Spleen (tissue), 11 donors: Measurements from ENCODE around the gene RNF114. TPM values are rescaled to one million over a fixed set of nuclear protein-coding genes. Genes with fewer than 3 reads are reported as not detected.

Source experiments
- DNase-seq: peaks from one replicate; pipeline ENCODE4 v3.0.0-alpha.2; 2020
- H3K27ac ChIP-seq, 8 donors: fragments of 200-600 bp; sonication (generic) in 7 of 8; 1 replicate in 4 of 8; 2 replicates in 4 of 8; pipeline versions ENCODE4 v1.5.0 to v1.8.0; 2016 to 2021; ENCODE audit warnings: inconsistent platforms in 4 of 8, mild to moderate bottlenecking in 4 of 8, moderate library complexity in 1 of 8
- H3K27me3 ChIP-seq, 7 donors: fragments of 200-600 bp; sonication (generic) in 6 of 7; replicated peaks in 1 of 7; 1 replicate in 4 of 7; 2 replicates in 3 of 7; pipeline versions ENCODE4 v1.5.0 to v1.8.0; 2016 to 2021; ENCODE audit warnings: inconsistent platforms in 3 of 7, mild to moderate bottlenecking in 1 of 7
- H3K36me3 ChIP-seq, 6 donors: fragments of 200-600 bp; sonication (generic) in 5 of 6; 1 replicate in 4 of 6; 2 replicates in 2 of 6; pipeline versions ENCODE4 v1.5.0 to v1.8.0; 2016 to 2021; ENCODE audit warnings: inconsistent platforms in 2 of 6
- H3K4me1 ChIP-seq, 6 donors: fragments of 200-600 bp; sonication (generic) in 5 of 6; 1 replicate in 3 of 6; 2 replicates in 3 of 6; pipeline versions ENCODE4 v1.5.0 to v1.8.0; 2016 to 2021; ENCODE audit warnings: inconsistent platforms in 3 of 6
- H3K4me3 ChIP-seq, 8 donors: fragments of 200-600 bp; sonication (generic) in 7 of 8; 1 replicate in 4 of 8; 2 replicates in 4 of 8; pipeline versions ENCODE4 v1.5.0 to v1.8.0; 2016 to 2021; ENCODE audit warnings: inconsistent platforms in 4 of 8, mild to moderate bottlenecking in 4 of 8, moderate library complexity in 2 of 8
- H3K9me3 ChIP-seq, 8 donors: fragments of 200-600 bp; sonication (generic) in 7 of 8; 1 replicate in 4 of 8; 2 replicates in 4 of 8; pipeline versions ENCODE4 v1.5.0 to v1.8.0; 2016 to 2021; ENCODE audit warnings: inconsistent platforms in 4 of 8
- POLR2A ChIP-seq, 3 donors: fragments of 450-650 bp; IDR thresholded peaks; one replicate each; pipeline ENCODE4 v1.5.1; 2017; ENCODE audit warnings: antibody characterized with exemption in 3 of 3, mild to moderate bottlenecking in 1 of 3
- POLR2AphosphoS5 ChIP-seq, 3 donors: sonication (generic); formaldehyde crosslinking; IDR thresholded peaks; one replicate each; pipeline ENCODE4 v1.5.1; 2017; ENCODE audit warnings: antibody characterized with exemption in 3 of 3
- WGBS, 5 donors: extraction: QIAGEN DNeasy Blood & Tissue Kit in 3 of 5; methylation state at CpG; one replicate each; pipeline versions ENCODE4 v1.1.5 to v1.1.7; 2013 to 2018; 5-methylcytosine and 5-hydroxymethylcytosine counted together
- intact Hi-C: fragments of 100-400 bp; cut with DNase I; formaldehyde crosslinking; loops from one replicate; pipeline ENCODE4 v1.15.0; 2023; ENCODE audit warnings: low total_unique reads
- polyA plus RNA-seq, 3 donors: library from polyadenylated mRNA; stranded (reverse); fragments of 200-250 nt; gene quantifications; one replicate each; pipeline ENCODE4 v1.2.1, GENCODE V29; 2013
- total RNA-seq, 7 donors: library from RNA; depleted of rRNA in 3 of 7; stranded (reverse); fragments of >200 nt in 3 of 7; fragmentation: NEBNext Ultra II Directional in 4 of 7; extraction: Animal tissue kit (Norgen Biotek cat#: 25700) in 4 of 7; gene quantifications; one replicate each; pipeline versions ENCODE4 v1.1.0 to v1.2.1, GENCODE V29; 2016 to 2021
- TF ChIP-seq, protein P1 (sequence below), 11 experiments: fragments of 200-600 bp in 7 of 11; fragments of 450-650 bp in 4 of 11; sonication (generic) in 4 of 11; IDR thresholded peaks in 8 of 11; conservative IDR thresholded peaks in 3 of 11; 1 replicate in 7 of 11; 2 replicates in 4 of 11; pipeline versions ENCODE4 v1.4.0 to v1.8.0; 2016 to 2021; ENCODE audit warnings: antibody characterized with exemption in 11 of 11, inconsistent platforms in 4 of 11, mild to moderate bottlenecking in 1 of 11
- donor health status: healthy with polysubstance abuse.
- donor health status: DM: no; HTN: no; CAD: no; lungs with moderate emphysema.
- donor health status: DM: no; HTN: no; CAD: no.
- donor health status: Bipolar disorder and iron deficiency.
- donor health status: healthy.
- donor health status: DM: no; HTN: no; CAD: no.
- donor health status: DM: yes; HTN: yes; CAD: no.

RNF114 gene
- total and polyA plus RNA-seq, 10 donors, result 35.5 to 246 (median 108) TPM

DNA sequence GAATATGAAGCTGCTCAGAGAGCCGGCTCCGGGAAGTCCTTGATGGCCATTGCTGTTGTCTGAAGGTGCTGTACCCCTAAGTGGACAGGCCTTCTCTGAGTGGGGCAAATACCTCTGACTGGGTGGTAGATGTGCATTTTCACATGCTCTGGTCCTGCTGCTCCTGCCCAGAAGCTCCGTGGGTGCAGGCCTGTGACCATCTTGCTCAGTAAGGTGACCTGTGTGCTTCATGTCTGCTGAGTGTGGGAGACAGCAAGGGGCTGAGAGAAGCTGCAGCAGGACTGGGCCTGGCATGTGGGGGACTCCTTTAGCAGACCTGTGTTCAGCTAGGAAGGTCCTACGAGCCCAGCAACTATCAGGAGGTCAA, 25.9 kb upstream of the RNF114 start:
- no peak for TF ChIP-seq POLR2A (IDR thresholded peaks at IDR 0.05)
- no peak for TF ChIP-seq POLR2AphosphoS5 (IDR thresholded peaks at IDR 0.05)
- TF ChIP-seq, protein P1, sequence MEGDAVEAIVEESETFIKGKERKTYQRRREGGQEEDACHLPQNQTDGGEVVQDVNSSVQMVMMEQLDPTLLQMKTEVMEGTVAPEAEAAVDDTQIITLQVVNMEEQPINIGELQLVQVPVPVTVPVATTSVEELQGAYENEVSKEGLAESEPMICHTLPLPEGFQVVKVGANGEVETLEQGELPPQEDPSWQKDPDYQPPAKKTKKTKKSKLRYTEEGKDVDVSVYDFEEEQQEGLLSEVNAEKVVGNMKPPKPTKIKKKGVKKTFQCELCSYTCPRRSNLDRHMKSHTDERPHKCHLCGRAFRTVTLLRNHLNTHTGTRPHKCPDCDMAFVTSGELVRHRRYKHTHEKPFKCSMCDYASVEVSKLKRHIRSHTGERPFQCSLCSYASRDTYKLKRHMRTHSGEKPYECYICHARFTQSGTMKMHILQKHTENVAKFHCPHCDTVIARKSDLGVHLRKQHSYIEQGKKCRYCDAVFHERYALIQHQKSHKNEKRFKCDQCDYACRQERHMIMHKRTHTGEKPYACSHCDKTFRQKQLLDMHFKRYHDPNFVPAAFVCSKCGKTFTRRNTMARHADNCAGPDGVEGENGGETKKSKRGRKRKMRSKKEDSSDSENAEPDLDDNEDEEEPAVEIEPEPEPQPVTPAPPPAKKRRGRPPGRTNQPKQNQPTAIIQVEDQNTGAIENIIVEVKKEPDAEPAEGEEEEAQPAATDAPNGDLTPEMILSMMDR (IDR thresholded peaks at IDR 0.05 in 8 of 11, conservative IDR thresholded peaks at IDR 0.05 in 3 of 11), result no peak
- WGBS, 5 donors, result 63 to 82% (median 79%) methylated on average over 3 to 4 of the region's 4 CpGs
- no peak for DNase-seq
- intact Hi-C loops, result no loop called here
- peaks cover 20 to 91% (median 66%) of the 10 kb centered on the region in 6 donors for H3K4me1 ChIP-seq
- peaks cover 0 to 71% (median 34%) of the 10 kb centered on the region in 6 donors for H3K36me3 ChIP-seq
- H3K9me3 ChIP-seq, result no peaks in the 10 kb centered on the region
- H3K27ac ChIP-seq, result peak overlapping the region; percentile 24 to 100 (median 88)
- no peaks in the 10 kb centered on the region for H3K27me3 ChIP-seq
- H3K4me3 ChIP-seq, result peak overlapping the region in 1 of 8 donors; percentile 3

DNA sequence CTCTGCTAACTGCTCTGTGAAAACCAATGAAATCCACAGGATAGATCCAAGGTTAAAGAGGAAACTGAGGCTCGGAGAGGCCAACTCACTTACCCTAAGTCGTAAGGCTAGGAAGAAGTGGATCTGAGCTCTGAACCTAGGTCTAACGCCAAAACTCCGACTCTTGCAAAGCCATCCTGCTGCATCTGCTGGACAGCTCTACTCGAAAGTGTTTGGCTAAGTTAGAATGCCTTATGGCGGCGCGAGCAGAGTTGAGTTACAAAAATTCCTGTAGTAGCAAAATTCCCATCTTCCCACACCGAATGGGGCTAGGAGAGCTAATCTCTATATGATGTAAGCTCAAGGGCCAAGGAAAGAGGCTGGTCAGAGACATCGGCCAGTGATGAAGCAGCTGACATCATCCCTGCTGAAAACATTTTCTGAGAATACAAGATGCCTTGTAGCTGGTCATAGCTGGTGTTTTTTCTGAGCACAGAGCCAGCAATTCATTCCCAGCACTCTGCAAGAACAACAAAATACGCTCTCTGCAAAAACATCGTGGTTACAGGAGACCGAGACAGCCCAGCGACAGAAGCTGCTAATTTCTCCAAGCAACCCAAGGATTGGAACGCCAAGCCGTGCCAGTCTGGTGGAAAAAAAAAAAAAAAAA, 22.7 kb upstream of the RNF114 start:
- peak overlapping the region; percentile 48 to 100 (median 99) for H3K27ac ChIP-seq

GRCh38 chr20:49914310-49915117, 21.7 kb upstream of the RNF114 start:
- Histone ChIP-seq H3K4me3 (peak overlapping the region; percentile 80 to 98 (median 94)), H3K4me1 (peaks cover 21 to 74% (median 59%) of the 10 kb centered on the region in 6 donors), H3K36me3 (peaks cover 0 to 29% (median 5%) of the 10 kb centered on the region in 6 donors), H3K27ac (peak overlapping the region; percentile 96 to 100 (median 99)), H3K27me3 (no peaks in the 10 kb centered on the region), H3K9me3 (no peaks in the 10 kb centered on the region)
- intact Hi-C loops, result no loop called here
- no peak for TF ChIP-seq POLR2A (IDR thresholded peaks at IDR 0.05)
- TF ChIP-seq, protein P1 (IDR thresholded peaks at IDR 0.05 in 8 of 11, conservative IDR thresholded peaks at IDR 0.05 in 3 of 11), result no peak
- TF ChIP-seq POLR2AphosphoS5 (IDR thresholded peaks at IDR 0.05), result no peak
- DNase-seq, result no peak
- 5 to 17% (median 8%) methylated on average over 7 to 19 of the region's 19 CpGs for WGBS, 5 donors

More for the DNA sequence above, 22.7 kb upstream of the RNF114 start:
- H3K9me3 ChIP-seq, result no peaks in the 10 kb centered on the region
- DNase-seq, result no peak
- intact Hi-C loops, result no loop called here
- TF ChIP-seq POLR2A (IDR thresholded peaks at IDR 0.05) (no peak), POLR2AphosphoS5 (IDR thresholded peaks at IDR 0.05) (no peak)
- TF ChIP-seq, protein P1 (IDR thresholded peaks at IDR 0.05 in 8 of 11, conservative IDR thresholded peaks at IDR 0.05 in 3 of 11), result no peak
- 74 to 85% (median 79%) methylated on average over 16 of the region's 16 CpGs for WGBS, 5 donors
- H3K27me3 ChIP-seq, result no peaks in the 10 kb centered on the region
- peaks cover 21 to 84% (median 64%) of the 10 kb centered on the region in 6 donors for H3K4me1 ChIP-seq
- H3K4me3 ChIP-seq, result peak overlapping the region; percentile 80 to 98 (median 94)
- H3K36me3 ChIP-seq, result peaks cover 0 to 39% (median 10%) of the 10 kb centered on the region in 6 donors

- TF ChIP-seq POLR2AphosphoS5 (IDR thresholded peaks at IDR 0.05), result no peak
These were observed 21.1 kb upstream of the RNF114 start for GRCh38 chr20:49915118-49915379.

More at GRCh38 chr20:49915118-49915379, 21.1 kb upstream of the RNF114 start:
- Histone ChIP-seq H3K9me3 (no peaks in the 10 kb centered on the region), H3K4me1 (peaks cover 21 to 70% (median 55%) of the 10 kb centered on the region in 6 donors), H3K4me3 (peak overlapping the region; percentile 80 to 98 (median 94)), H3K36me3 (peaks cover 0 to 24% (median 2%) of the 10 kb centered on the region in 6 donors), H3K27me3 (no peaks in the 10 kb centered on the region), H3K27ac (peak overlapping the region; percentile 96 to 100 (median 99))
- no peak for DNase-seq
- intact Hi-C loops, result no loop called here
- 0 to 1% (median 0%) methylated on average over 7 to 23 of the region's 23 CpGs; no CpG with 5 or more reads in 1 of the 5 donors for WGBS, 5 donors
